GM19351 (cell line): ENCODE data around the gene IRF7.
"Not testable (repeated sequence)": the region's sequence is repeated elsewhere in the genome, so short reads cannot be mapped to it uniquely, and the experiment has no call there.

Experiments
- ATAC-seq: cut with Tn5 transposase; IDR thresholded peaks from one replicate; pipeline ENCODE4 v1.9.1; 2021; ENCODE audit warnings: mild to moderate bottlenecking, moderate library complexity; ENCODE audit not compliant: unreplicated experiment

Gene IRF7

DNA sequence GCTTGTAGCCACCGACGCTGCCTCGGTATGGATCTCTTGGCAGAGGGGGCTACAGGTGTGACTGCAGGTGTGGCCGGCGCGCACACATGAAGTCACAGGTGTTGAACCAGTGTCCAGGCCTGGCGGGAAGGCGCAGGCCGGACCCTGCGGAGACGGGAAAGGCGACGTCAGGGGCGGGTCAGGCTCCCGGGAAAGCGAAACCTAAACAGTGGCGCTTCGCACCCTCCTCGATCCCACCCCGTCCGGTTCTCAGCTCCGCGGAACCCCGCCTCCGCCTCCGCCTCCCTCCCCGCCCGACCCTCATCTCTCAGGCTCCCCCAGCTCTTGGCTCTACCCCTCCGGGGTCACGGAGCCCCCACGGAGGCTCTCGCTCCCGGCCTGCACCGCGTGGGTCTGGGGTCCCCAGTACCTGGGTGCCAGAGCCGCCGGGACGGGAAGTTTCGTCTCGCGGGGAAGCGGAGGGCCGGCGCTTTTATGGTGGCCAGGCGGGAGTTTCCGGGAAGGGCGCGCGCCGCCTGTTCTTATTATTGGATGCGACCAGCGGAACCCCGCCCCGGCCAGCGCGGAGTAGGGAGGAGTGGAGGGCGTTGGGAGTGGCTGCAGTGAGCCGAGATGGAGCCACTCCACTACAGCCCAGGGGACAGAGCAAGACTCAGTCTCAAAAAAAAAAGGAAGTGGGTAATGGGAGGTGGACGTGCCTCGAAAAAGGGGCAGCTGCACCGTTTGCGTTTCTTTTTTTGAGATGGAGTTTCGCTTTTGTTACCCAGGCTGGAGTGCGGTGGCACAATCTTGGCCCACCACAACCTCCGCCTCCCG, at the start of gene IRF7:
IRF7 (minus strand) TSS at position 447 of the 816 bp plus-strand sequence. CDS start 586 bp downstream, outside the sequence.
- peak; percentile 82 for ATAC-seq

GRCh38 chr11:665062-665703, 49.4 kb upstream of the IRF7 start:
- no peak for ATAC-seq

DNA sequence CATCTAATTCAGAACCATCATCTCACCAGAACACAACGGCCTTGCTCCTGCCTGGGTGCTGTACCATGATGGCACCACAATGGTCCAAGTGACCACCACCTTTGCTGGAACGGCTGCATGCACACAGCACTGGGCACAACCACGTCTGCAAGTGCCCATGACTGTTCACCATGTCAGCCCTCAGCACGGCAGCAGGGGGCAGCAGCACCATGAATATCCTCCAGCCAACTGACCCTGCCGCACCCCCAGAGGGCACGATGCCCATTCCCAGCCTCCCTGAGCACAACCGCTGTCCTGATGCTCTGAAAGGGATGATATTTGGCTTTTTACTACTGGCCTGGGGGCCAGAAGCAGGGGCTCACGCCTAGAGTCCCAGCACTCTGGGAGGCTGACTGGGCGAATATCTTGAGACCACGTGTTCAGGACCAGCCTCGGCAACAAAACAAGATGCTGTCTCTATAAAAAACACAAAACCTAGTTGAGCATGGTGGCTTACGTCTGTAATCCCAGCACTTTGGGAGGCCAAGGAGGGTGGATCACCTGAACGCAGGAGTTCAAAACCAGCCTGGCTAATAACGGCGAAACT, 47.0 kb upstream of the IRF7 start:
- ATAC-seq, result no peak

DNA sequence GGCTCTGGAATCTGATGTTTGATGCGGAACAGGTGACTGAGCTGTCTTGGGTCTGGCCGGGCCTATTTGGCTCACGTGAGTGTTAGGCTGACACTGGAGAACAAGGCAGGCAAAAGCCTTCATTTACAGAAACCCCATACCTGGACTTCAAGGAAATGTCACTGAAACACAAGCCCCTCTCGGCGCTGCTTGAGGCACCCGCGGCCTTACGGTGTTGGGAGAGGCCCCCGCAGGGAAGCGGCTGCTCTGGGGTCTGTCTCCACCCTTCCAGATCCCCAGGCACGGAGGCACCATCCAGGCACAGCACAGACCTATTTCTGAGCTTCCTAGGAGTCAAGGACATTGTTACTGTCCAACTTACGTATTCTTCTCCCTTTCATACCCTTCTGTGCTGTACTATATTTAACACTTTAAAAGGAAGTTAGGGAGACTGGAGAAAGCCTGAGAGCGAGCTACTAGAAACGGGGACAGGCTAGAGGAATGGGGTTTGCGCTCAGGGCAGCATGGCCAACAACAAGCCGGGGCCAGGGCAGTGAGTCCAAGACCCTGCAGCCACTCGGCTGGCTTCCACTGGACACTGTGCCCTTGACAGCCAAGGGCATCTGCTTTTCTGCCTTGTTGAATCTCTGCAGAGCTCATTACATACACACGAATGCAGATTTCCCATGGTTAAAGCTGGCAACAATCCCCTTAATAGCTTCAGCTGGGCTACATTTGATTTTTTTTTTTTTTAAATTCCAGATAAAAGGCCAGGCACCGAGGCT, 45.1 kb upstream of the IRF7 start:
- no peak for ATAC-seq

DNA sequence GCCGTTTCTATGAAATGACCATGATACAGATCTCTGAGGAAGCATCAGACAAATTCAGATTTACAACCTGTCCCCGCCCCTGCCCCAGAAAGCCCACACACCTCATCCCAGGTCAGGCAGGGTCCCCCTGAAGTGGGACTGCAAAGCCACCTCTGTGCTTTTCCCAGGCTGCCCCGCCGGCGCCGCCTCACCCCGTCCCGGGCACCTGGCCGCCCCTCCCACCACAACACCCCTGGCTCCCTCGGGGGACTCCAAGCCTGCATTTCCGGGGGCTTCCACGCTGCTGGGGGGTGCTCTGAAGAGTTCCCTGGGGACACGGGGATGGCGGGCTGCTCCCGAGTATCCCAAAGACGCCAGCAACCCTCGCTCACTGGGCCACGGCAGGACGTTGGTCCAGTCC, 44.5 kb upstream of the IRF7 start:
- ATAC-seq, result no peak

GRCh38 chr11:659532-660085, 43.9 kb upstream of the IRF7 start:
- no peak for ATAC-seq

GRCh38 chr11:657691-658126, 42.0 kb upstream of the IRF7 start:
- no peak for ATAC-seq

GRCh38 chr11:656866-657265, 41.1 kb upstream of the IRF7 start:
- no peak for ATAC-seq

- ATAC-seq, result no peak
Observed at GRCh38 chr11:656426-656825, 40.7 kb upstream of the IRF7 start.

DNA sequence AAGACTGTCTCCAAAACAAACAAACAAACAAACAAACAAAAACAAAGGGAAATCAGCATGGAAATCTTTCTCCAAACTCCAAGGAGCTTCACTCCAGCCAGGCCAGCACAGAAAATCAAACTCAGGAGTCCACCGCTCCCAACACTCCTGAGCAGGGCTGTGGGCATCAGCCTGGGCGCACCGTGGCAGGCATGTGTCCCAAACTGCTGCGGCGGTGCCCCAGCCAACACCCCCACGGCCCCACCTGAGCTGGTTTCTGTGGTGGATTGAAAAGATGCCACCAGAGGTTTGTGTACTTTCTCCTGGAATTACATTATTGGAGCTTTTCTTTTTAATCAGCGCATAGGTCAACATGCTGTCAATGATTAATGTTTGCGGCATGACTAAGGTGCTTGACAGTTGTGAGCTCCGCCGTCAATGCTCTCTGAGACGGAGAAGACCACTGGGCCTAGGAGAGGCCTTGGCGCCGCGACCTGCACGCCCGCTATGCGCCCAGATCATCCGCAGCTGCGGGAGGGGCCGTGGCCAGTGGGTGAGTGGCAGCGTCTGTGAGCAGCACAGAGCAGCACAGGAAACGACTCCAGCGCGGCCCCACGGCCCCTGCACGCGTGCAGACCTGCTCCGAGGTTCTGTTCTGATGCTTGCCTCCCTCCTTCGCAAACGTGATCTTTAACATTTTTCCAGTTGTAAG, 39.4 kb upstream of the IRF7 start:
- ATAC-seq, result no peak

DNA sequence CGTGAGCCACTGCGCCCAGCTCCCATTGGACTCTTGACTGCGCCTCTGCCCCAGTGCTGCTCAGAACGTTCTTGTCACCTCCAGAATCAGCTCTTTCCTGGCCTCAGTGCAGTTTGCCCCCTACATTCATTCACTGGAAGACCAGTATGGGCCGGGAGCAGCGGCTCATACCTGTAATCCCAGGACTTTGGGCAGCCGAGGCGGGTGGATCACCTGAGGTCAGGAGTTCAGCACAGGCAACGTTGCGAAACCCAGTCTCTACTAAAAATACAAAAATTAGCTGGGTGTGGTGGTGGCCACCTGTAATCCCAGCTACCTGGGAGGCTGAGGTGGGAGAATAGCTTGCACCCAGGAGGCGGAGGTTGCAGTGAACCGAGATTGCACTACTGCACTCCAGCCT, 38.7 kb upstream of the IRF7 start:
- not testable (repeated sequence) for ATAC-seq

DNA sequence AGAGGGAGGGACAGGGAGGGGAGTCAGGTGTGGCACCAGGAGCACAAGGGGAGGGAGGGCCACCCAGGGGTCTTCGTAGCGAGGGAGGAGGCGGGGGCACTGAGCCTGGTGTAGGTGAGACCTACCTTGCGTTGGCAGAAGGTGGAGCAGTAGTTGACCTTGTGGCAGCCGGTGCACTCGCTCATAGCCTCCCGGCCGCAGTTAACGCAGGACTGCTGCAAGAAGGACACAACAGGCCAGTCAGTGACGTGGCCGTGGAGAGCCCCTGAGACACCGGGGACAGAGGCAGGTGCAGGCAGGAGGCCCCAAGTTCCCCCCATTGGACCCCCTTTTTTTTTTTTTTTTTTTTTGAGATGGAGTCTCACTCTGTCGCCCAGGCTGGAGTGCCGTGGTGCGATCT, 38.1 kb upstream of the IRF7 start:
- ATAC-seq, result no peak

DNA sequence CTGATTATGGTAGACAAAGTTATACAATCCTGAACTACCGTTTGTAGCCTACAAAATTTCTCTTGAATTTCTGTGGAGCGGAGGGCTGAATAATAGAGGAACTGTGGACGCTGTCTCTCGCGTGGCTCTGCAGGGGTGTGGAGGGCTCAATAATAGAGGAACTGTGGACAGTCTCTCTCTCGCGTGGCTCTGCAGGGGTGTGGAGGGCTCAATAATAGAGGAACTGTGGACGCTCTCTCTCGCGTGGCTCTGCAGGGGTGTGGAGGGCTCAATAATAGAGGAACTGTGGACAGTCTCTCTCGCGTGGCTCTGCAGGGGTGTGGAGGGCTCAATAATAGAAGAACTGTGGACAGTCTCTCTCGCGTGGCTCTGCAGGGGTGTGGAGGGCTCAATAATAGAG, 37.4 kb upstream of the IRF7 start:
- ATAC-seq, result not testable (repeated sequence)

DNA sequence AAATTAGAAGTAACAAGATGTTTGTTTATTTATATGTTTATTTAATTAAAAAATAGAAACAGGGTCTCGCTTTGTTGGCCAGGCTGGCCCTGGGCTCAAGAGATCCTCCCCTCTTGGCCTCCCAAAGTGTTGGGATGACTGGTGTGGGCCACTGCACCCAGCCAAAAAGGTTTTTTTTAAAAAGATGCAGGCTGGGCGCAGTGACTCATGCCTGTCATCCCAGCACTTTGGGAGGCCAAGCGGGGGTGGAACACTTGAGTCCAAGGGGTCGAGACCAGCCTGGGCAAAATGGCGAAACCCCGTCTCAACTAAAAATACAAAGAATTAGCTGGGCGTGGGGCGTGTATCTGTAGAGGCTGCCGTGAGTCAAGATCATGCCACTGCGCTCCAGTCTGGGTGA, 34.7 kb upstream of the IRF7 start:
- ATAC-seq, result no peak

DNA sequence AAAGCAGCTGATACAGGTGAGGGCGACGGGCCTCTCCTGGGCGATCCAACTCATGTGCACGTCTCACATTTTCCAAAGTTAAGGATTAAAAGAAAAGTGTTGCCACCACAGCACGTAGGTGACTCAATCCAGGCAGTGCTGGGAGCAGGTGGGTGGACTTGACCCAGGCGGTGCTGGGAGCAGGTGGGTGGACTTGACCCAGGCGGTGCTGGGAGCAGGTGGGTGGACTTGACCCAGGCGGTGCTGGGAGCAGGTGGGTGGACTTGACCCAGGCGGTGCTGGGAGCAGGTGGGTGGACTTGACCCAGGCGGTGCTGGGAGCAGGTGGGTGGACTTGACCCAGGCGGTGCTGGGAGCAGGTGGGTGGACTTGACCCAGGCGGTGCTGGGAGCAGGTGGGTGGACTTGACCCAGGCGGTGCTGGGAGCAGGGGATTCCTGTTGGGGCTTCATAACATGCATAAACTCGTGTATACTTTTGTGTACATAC, 32.0 kb upstream of the IRF7 start:
- ATAC-seq, result not testable (repeated sequence)

GRCh38 chr11:646214-646613, 30.5 kb upstream of the IRF7 start:
- no peak for ATAC-seq

DNA sequence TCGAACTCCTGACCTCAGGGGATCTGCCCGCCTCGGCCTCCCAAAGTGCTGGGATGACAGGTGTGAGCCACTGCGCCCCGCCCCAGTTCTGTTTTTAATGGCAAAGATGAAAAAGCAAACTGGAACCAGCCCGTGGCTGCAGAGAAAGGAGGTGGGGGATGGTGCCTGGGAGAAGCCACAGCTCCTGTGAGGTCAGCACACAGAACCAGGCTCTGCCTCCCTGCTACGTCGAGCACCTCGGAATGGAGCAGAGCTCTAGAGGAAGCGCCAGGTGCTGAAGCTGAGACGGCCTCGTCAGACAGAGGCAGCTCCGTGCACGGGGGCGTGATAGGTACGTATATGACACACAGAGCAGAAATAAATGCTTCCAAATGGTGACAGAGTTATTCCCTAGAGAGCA, 29.8 kb upstream of the IRF7 start:
- no peak for ATAC-seq

GRCh38 chr11:643849-644738, 28.3 kb upstream of the IRF7 start:
- ATAC-seq, result no peak

DNA sequence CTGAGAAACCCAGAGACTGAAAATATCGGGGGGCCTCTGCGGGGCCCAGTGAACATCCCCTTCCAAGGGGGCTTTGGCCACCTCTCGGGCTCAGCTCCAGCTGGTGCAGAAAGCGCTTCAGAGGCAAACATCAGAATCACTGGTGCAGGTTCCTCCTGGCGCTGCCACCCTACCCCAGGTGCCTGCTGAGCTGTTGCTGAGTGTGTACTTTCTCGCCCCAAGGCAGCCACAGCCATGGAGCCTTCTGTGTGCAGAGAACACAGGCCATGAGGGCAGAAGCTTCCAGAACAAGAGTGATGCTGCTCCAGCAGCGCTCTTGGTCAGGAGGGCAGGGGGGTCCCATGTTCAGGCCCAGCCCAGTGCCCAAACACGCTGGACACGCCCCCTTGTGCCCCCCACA, 27.6 kb upstream of the IRF7 start:
- ATAC-seq, result no peak
